ENCODE measurements around the gene GJB3.

DNA sequence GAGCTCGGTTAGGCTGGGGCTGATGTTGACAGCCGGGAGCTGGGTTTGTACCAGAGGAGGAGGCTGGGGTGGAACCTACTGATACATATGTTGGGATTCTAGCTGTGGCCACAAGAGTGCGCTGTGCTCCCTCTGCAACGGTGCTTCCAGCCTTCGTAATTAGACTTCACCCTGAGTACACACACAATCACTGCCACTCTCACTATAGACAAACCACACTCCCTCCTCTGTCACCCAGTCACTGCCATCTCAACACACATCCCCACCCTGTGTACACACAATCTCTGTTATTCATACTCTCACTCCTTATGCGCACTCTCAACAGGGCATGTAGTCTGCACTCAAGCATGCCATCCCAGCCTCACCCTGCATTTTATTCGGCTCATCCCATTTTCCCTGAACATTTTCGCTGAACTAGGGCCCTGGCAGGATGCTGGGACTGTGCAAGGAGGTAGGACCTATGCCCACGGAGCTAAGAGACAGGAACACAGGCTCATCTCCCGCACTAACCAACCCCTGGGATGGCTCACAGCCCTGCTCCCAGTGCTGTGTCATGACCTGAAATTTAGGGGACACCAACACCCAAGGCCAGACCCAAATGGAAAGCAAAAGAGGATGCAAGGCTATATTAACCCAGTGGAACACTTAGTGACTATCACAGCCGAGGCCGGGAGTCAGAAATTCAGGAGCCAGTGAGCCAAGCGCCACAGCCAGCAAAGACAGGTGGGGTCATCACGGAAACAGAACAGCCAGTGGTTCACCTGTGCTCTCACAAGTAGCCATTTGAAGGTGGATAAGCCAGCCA lies 5.7 kb downstream of the GJB3 start:
- no peak for TF ChIP-seq EZH2 (optimal IDR thresholded peaks at IDR 0.05; ENCODE audit: low read depth, low read length)
- TF ChIP-seq, protein P1, sequence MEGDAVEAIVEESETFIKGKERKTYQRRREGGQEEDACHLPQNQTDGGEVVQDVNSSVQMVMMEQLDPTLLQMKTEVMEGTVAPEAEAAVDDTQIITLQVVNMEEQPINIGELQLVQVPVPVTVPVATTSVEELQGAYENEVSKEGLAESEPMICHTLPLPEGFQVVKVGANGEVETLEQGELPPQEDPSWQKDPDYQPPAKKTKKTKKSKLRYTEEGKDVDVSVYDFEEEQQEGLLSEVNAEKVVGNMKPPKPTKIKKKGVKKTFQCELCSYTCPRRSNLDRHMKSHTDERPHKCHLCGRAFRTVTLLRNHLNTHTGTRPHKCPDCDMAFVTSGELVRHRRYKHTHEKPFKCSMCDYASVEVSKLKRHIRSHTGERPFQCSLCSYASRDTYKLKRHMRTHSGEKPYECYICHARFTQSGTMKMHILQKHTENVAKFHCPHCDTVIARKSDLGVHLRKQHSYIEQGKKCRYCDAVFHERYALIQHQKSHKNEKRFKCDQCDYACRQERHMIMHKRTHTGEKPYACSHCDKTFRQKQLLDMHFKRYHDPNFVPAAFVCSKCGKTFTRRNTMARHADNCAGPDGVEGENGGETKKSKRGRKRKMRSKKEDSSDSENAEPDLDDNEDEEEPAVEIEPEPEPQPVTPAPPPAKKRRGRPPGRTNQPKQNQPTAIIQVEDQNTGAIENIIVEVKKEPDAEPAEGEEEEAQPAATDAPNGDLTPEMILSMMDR (IDR thresholded peaks at IDR 0.05; ENCODE audit: low read length), result peak; percentile 76

All from MM.1S (cell line).